ENCODE data around the gene RELN.

RELN gene

GRCh38 chr7:103952408-103952807 lies 37.0 kb downstream of the RELN start:
- ChIA-PET POLR2A (no interaction called here), CTCF (interaction anchor here (1.4 kb wide), 1 partner anchor 9 kb away, joined by 3 read pairs; no protein-coding TSS in a partner anchor)
- DNase-seq (ENCODE audit: extremely low spot score): no peak
- TF ChIP-seq, protein P1, sequence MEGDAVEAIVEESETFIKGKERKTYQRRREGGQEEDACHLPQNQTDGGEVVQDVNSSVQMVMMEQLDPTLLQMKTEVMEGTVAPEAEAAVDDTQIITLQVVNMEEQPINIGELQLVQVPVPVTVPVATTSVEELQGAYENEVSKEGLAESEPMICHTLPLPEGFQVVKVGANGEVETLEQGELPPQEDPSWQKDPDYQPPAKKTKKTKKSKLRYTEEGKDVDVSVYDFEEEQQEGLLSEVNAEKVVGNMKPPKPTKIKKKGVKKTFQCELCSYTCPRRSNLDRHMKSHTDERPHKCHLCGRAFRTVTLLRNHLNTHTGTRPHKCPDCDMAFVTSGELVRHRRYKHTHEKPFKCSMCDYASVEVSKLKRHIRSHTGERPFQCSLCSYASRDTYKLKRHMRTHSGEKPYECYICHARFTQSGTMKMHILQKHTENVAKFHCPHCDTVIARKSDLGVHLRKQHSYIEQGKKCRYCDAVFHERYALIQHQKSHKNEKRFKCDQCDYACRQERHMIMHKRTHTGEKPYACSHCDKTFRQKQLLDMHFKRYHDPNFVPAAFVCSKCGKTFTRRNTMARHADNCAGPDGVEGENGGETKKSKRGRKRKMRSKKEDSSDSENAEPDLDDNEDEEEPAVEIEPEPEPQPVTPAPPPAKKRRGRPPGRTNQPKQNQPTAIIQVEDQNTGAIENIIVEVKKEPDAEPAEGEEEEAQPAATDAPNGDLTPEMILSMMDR (IDR thresholded peaks at IDR 0.05; ENCODE audit: control extremely low read depth, extremely low read depth, low read depth, missing control alignments): no peak

GRCh38 chr7:103951311-103951710 lies 38.1 kb downstream of the RELN start:
- TF ChIP-seq, protein P1 (IDR thresholded peaks at IDR 0.05; ENCODE audit: control extremely low read depth, extremely low read depth, low read depth, missing control alignments): no peak
- CTCF ChIA-PET: interaction anchor here (1.3 kb wide), 1 partner anchor 10 kb away, joined by 3 read pairs; no protein-coding TSS in a partner anchor
- no peak for DNase-seq (ENCODE audit: extremely low spot score)
- POLR2A ChIA-PET: no interaction called here

DNA sequence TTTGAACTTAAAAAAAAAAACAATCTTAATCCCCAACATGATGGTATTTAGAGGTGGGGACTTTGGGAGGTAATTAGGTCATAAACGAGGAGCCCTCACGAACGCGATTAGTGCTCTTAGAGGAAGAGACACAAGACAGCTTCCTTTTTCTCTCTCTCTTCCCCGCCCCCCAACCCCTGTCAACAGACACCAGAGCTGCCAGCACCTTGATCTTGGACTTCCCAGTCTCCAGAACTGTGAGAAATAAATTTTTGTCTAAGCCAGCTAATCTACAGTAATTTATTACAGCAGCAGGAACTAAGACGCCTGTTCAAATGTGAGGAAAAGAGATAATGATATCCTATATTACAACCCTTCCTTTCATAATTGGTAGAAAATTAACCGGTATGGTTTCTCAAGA lies 40.1 kb downstream of the RELN start:
- POLR2A ChIA-PET: no interaction called here
- TF ChIP-seq, protein P1 (IDR thresholded peaks at IDR 0.05; ENCODE audit: control extremely low read depth, extremely low read depth, low read depth, missing control alignments): no peak
- DNase-seq (ENCODE audit: extremely low spot score): no peak
- CTCF ChIA-PET: no interaction called here

DNA sequence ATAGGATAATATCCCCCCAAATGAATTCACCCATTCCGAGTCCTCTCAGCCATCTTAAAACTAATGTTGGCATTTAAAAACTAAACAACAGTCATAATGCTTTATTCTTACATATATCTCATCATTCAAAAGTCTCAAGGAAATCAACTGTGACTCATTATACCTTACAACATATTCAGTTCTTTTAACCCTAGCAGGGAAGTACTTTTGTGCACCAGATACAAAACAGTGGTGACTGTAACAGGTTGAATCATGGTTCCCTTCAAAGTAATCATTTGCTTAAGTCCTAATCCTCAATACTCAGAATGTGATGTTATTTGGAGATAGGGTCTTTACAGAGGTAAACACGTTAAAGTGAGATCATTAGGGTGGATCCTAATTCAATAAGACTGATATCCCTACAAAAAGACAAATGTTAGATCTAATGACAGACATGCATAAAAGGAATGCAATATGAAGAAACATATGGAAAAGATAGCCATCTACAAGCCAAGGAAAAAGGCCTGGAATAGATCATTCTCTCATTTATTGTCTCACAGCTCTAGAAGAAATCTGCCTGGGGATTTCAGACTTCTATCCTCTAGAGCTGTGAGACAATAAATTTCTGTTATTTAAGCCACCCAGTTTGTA lies 42.3 kb downstream of the RELN start:
- TF ChIP-seq, protein P1 (IDR thresholded peaks at IDR 0.05; ENCODE audit: control extremely low read depth, extremely low read depth, low read depth, missing control alignments): no peak
- ChIA-PET POLR2A (no interaction called here), CTCF (interaction anchor here (1.0 kb wide), 1 partner anchor 9 kb away, joined by 3 read pairs; no protein-coding TSS in a partner anchor)

GRCh38 chr7:103944230-103944900 lies 45.1 kb downstream of the RELN start:
- TF ChIP-seq, protein P1 (IDR thresholded peaks at IDR 0.05; ENCODE audit: control extremely low read depth, extremely low read depth, low read depth, missing control alignments): no peak

More for the DNA sequence above, 42.3 kb downstream of the RELN start:
- DNase-seq (ENCODE audit: extremely low spot score): no peak

DNA sequence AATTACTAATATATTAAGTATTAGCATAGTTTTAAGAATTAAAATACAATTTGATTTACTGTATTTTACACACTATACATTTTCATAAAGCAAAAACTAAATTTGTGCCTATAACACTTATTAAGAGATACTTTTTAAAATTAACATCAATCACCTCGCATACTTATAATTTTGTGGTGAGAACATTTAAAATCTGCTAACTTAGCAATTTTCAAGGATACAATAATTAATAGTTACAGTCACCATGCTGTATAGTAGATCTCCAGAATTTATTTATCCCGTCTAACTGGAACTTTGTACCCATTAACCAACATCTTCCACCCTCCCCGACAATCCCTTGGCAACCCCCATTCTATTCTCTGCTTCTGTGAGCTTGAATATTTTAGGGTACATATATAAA lies 47.5 kb downstream of the RELN start:
- DNase-seq (ENCODE audit: extremely low spot score): no peak
- TF ChIP-seq, protein P1 (IDR thresholded peaks at IDR 0.05; ENCODE audit: control extremely low read depth, extremely low read depth, low read depth, missing control alignments): no peak
- ChIA-PET CTCF (no interaction called here), POLR2A (no interaction called here)

More at GRCh38 chr7:103944230-103944900, 45.1 kb downstream of the RELN start:
- ChIA-PET CTCF (interaction anchor here (1.2 kb wide), 1 partner anchor 8 kb away, joined by 3 read pairs; no protein-coding TSS in a partner anchor), POLR2A (no interaction called here)
- no peak for DNase-seq (ENCODE audit: extremely low spot score)
